HCT116 (cell line): ENCODE results near the gene DENND1A. TPM values are rescaled to one million over a fixed set of nuclear protein-coding genes. Genes with fewer than 3 reads are reported as not detected.

Experiments used
- ATAC-seq: fragments of 200-7000 bp; cut with Tn5 transposase; 2 replicates; pipeline ENCODE4 v1.9.1; 2020; ENCODE audit warnings: mild to moderate bottlenecking, moderate library complexity
- Bru-seq: library from RNA; stranded (reverse); fragments of 400-500 nt; gene quantifications from one replicate; lab custom pipeline; 2021; lab: Mats Ljungman, UMichigan
- BruChase-seq, 2 experiments: library from RNA; stranded (reverse); fragments of 400-500 nt; gene quantifications; one replicate each; lab custom pipeline; 2021; lab: Mats Ljungman, UMichigan
- BruUV-seq: library from RNA; stranded (reverse); fragments of 400-500 nt; replicated peaks from 2 replicates; lab custom pipeline; 2021; lab: Mats Ljungman, UMichigan
- CTCF ChIA-PET: fragments of 300-600 bp; sonication (Branson Sonifier 250); formaldehyde crosslinking; loops from one replicate; lab custom pipeline; 2021; ENCODE audit warnings: antibody characterized with exemption; lab: Charles Lee
- POLR2A ChIA-PET: fragments of 300-600, 350-600 bp; sonication (Branson Sonifier 250); formaldehyde crosslinking; loops from one replicate; lab custom pipeline; 2021; ENCODE audit warnings: antibody characterized with exemption; lab: Charles Lee
- RAD21 ChIA-PET, 2 experiments: fragments of 300-600 bp; sonication (Branson Sonifier 250); formaldehyde crosslinking; loops; one replicate each; lab custom pipeline; 2023; ENCODE audit warnings: low total read pairs in 2 of 2; ENCODE audit not compliant: uncharacterized antibody in 2 of 2, unreplicated experiment in 2 of 2, low non-redundant PET in 1 of 2; lab: Charles Lee
- DNase-seq: peaks from one replicate; pipeline ENCODE4 v3.0.0-alpha.2; 2010; ENCODE audit warnings: low read depth, low spot score
- H2AFZ ChIP-seq: fragments of 200-600 bp; shearing (Covaris generic), sonication (generic); 2 replicates; pipeline ENCODE4 v1.6.1; 2017; ENCODE audit warnings: low read depth, mixed run types, mixed read lengths, antibody characterized with exemption, low read length; ENCODE audit not compliant: poor library complexity, severe bottlenecking
- H3K27ac ChIP-seq: 2 replicates; pipeline ENCODE4 v1.5.1; 2012; ENCODE audit warnings: low read depth, low read length
- H3K27me3 ChIP-seq: fragments of 200-600 bp; sonication (generic); 2 replicates; pipeline ENCODE4 v1.6.1; 2016; ENCODE audit warnings: mixed run types, low read length, mixed read lengths; ENCODE audit not compliant: insufficient read depth
- H3K36me3 ChIP-seq, 2 experiments: fragments of 200-500 bp in 1 of 2; fragments of 200-600 bp in 1 of 2; sonication (Bioruptor generic) in 1 of 2; sonication (generic) in 1 of 2; 2 replicates each; pipeline versions ENCODE4 v1.5.1 to v1.6.1; 2014 to 2016; ENCODE audit warnings: low read length in 2 of 2, inconsistent platforms in 1 of 2, mixed read lengths in 1 of 2, mixed run types in 1 of 2; ENCODE audit not compliant: insufficient read depth in 2 of 2, control insufficient read depth in 1 of 2
- H3K4me1 ChIP-seq, 2 experiments: fragments of 200-600 bp in 1 of 2; sonication (generic) in 1 of 2; 2 replicates each; pipeline versions ENCODE4 v1.5.1 to v1.6.1; 2012 to 2017; ENCODE audit warnings: low read length in 2 of 2, inconsistent platforms in 1 of 2, mild to moderate bottlenecking in 1 of 2, mixed read lengths in 1 of 2, mixed run types in 1 of 2, moderate library complexity in 1 of 2; ENCODE audit not compliant: insufficient read depth in 2 of 2, control insufficient read depth in 1 of 2
- H3K4me2 ChIP-seq: fragments of 200-600 bp; sonication (generic); 2 replicates; pipeline ENCODE4 v1.6.1; 2017; ENCODE audit warnings: mixed run types, low read length, mixed read lengths
- H3K4me3 ChIP-seq, 2 experiments: fragments of 200-600 bp in 1 of 2; sonication (generic) in 1 of 2; replicated peaks in 1 of 2; 2 replicates each; pipeline ENCODE4 v1.5.1; 2011 to 2016; ENCODE audit warnings: low read length in 2 of 2, control low read depth in 1 of 2, low read depth in 1 of 2, mild to moderate bottlenecking in 1 of 2, mixed read lengths in 1 of 2, mixed run types in 1 of 2
- H3K79me2 ChIP-seq: fragments of 200-600 bp; sonication (generic); 2 replicates; pipeline ENCODE4 v1.6.1; 2017; ENCODE audit warnings: mild to moderate bottlenecking, mixed run types, low read length, moderate library complexity, mixed read lengths; ENCODE audit not compliant: insufficient read depth
- H3K9ac ChIP-seq: fragments of 200-600 bp; sonication (generic); 2 replicates; pipeline ENCODE4 v1.6.1; 2016; ENCODE audit warnings: low read length, mixed read lengths
- H3K9me2 ChIP-seq: fragments of 200-600 bp; sonication (generic), shearing (Covaris generic); 2 replicates; pipeline ENCODE4 v1.6.1; 2017; ENCODE audit warnings: mixed run types, mild to moderate bottlenecking, moderate library complexity; ENCODE audit not compliant: insufficient read depth
- H3K9me3 ChIP-seq, 2 experiments: fragments of 200-500 bp in 1 of 2; fragments of 200-600 bp in 1 of 2; sonication (Bioruptor generic) in 1 of 2; sonication (generic) in 1 of 2; 2 replicates each; pipeline ENCODE4 v1.6.1; 2014 to 2017; ENCODE audit warnings: low read length in 2 of 2, mixed read lengths in 2 of 2, inconsistent platforms in 1 of 2, low read depth in 1 of 2, mild to moderate bottlenecking in 1 of 2, mixed run types in 1 of 2, moderate library complexity in 1 of 2; ENCODE audit not compliant: control insufficient read depth in 1 of 2, insufficient read depth in 1 of 2
- H4K20me1 ChIP-seq: fragments of 200-600 bp; sonication (generic), shearing (Covaris generic); 2 replicates; pipeline ENCODE4 v1.6.1; 2017; ENCODE audit warnings: mixed run types, mild to moderate bottlenecking, moderate library complexity; ENCODE audit not compliant: insufficient read depth
- ATF3 ChIP-seq: IDR thresholded peaks from 2 replicates; pipeline ENCODE4 v1.6.1; 2012
- EGR1 ChIP-seq: IDR thresholded peaks from 2 replicates; pipeline ENCODE4 v1.6.1; 2012; ENCODE audit warnings: low read depth
- ELF1 ChIP-seq: IDR thresholded peaks from 2 replicates; pipeline ENCODE4 v1.6.1; 2012; ENCODE audit warnings: low read depth, borderline replicate concordance
- EZH2 ChIP-seq: fragments of 200-600 bp; sonication (generic); IDR thresholded peaks from 2 replicates; pipeline ENCODE4 v1.6.1; 2017; ENCODE audit warnings: antibody characterized with exemption, mixed run types
- EZH2phosphoT487 ChIP-seq: fragments of 200-600 bp; IDR thresholded peaks from 2 replicates; pipeline ENCODE4 v1.6.1; 2018; ENCODE audit warnings: antibody characterized with exemption, borderline replicate concordance
- FOSL1 ChIP-seq: IDR thresholded peaks from 2 replicates; pipeline ENCODE4 v1.6.1; 2012; ENCODE audit warnings: low read depth
- JUND ChIP-seq: IDR thresholded peaks from 2 replicates; pipeline ENCODE4 v1.6.1; 2012
- POLR2A ChIP-seq: IDR thresholded peaks from 2 replicates; pipeline ENCODE4 v1.7.0; 2011; ENCODE audit warnings: borderline replicate concordance; ENCODE audit not compliant: insufficient read depth, insufficient read length; ENCODE audit errors: extremely low read depth
- POLR2AphosphoS5 ChIP-seq: IDR thresholded peaks from 2 replicates; pipeline ENCODE4 v1.6.1; 2011; ENCODE audit warnings: mild to moderate bottlenecking, low read depth, low read length, moderate library complexity
- RAD21 ChIP-seq: IDR thresholded peaks from 2 replicates; pipeline ENCODE4 v1.6.1; 2012; ENCODE audit warnings: low read depth, mild to moderate bottlenecking
- SP1 ChIP-seq: IDR thresholded peaks from 2 replicates; pipeline ENCODE4 v1.6.1; 2012; ENCODE audit warnings: low read depth
- SRF ChIP-seq: IDR thresholded peaks from 2 replicates; pipeline ENCODE4 v1.6.1; 2012; ENCODE audit warnings: low read depth
- YY1 ChIP-seq: IDR thresholded peaks from 2 replicates; pipeline ENCODE4 v1.6.1; 2011; ENCODE audit warnings: low read length, low read depth, moderate library complexity, mild to moderate bottlenecking; ENCODE audit not compliant: insufficient replicate concordance; ENCODE audit errors: extremely low read depth
- ZNF274 ChIP-seq: fragments of 200-500 bp; sonication (Bioruptor generic); IDR thresholded peaks from 2 replicates; pipeline ENCODE4 v1.6.1; 2014; ENCODE audit warnings: mild to moderate bottlenecking, low read depth, low read length, inconsistent platforms
- intact Hi-C: fragments of 100-400 bp; cut with micrococcal nuclease; formaldehyde crosslinking; loops from 2 replicates; pipeline ENCODE4 v1.10.0; 2022
- long read RNA-seq: library from polyadenylated mRNA; unstranded; transcript quantifications from one replicate; pipeline ENCODE4 v2.0.0, GENCODE V29; 2021; ENCODE audit not compliant: unreplicated experiment
- polyA plus RNA-seq: library from polyadenylated mRNA; unstranded; fragments of >200 nt; gene quantifications from 2 replicates; pipeline ENCODE4 v1.2.1, GENCODE V29; 2012; ENCODE audit warnings: missing spikeins
- total RNA-seq: library from RNA; stranded (reverse); gene quantifications from one replicate; pipeline ENCODE4 v1.2.1, GENCODE V29; 2021; ENCODE audit not compliant: unreplicated experiment
- TF ChIP-seq, protein P1 (sequence below), 3 experiments: fragments of 200-600 bp in 1 of 3; sonication (generic) in 1 of 3; IDR thresholded peaks in 2 of 3; conservative IDR thresholded peaks in 1 of 3; 2 replicates each; pipeline ENCODE4 v1.5.1; 2012 to 2017; ENCODE audit warnings: low read depth in 2 of 3, low read length in 2 of 3, antibody characterized with exemption in 1 of 3, borderline replicate concordance in 1 of 3, control low read depth in 1 of 3, mild to moderate bottlenecking in 1 of 3, mixed read lengths in 1 of 3, mixed run types in 1 of 3, moderate library complexity in 1 of 3; ENCODE audit not compliant: insufficient read depth in 1 of 3
- TF ChIP-seq, protein P2 (sequence below): IDR thresholded peaks from 2 replicates; pipeline ENCODE4 v1.6.1; 2011; ENCODE audit warnings: mild to moderate bottlenecking, low read length, moderate library complexity; ENCODE audit not compliant: insufficient replicate concordance; ENCODE audit errors: extremely low read depth

Gene DENND1A, protein sequence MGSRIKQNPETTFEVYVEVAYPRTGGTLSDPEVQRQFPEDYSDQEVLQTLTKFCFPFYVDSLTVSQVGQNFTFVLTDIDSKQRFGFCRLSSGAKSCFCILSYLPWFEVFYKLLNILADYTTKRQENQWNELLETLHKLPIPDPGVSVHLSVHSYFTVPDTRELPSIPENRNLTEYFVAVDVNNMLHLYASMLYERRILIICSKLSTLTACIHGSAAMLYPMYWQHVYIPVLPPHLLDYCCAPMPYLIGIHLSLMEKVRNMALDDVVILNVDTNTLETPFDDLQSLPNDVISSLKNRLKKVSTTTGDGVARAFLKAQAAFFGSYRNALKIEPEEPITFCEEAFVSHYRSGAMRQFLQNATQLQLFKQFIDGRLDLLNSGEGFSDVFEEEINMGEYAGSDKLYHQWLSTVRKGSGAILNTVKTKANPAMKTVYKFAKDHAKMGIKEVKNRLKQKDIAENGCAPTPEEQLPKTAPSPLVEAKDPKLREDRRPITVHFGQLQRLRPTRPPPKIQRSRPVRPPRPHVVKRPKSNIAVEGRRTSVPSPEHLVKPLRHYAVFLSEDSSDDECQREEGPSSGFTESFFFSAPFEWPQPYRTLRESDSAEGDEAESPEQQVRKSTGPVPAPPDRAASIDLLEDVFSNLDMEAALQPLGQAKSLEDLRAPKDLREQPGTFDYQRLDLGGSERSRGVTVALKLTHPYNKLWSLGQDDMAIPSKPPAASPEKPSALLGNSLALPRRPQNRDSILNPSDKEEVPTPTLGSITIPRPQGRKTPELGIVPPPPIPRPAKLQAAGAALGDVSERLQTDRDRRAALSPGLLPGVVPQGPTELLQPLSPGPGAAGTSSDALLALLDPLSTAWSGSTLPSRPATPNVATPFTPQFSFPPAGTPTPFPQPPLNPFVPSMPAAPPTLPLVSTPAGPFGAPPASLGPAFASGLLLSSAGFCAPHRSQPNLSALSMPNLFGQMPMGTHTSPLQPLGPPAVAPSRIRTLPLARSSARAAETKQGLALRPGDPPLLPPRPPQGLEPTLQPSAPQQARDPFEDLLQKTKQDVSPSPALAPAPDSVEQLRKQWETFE
- 33.0 TPM for total RNA-seq
- polyA plus RNA-seq: 29.3 and 36.2 TPM in 2 replicates
- Bru-seq, nascent RNA: percentile 80 among the genes with signal in this experiment
- BruChase-seq, experiment 1, labeled RNA remaining after a 6-hour chase: percentile 67 among the genes with signal in this experiment
- BruChase-seq, experiment 2, labeled RNA remaining after a 2-hour chase: percentile 69 among the genes with signal in this experiment
- long read RNA-seq, partial matches to known transcripts: 0 of 35 reads
- long read RNA-seq, other reads (novel, unspliced or antisense): 33 of 35 reads

DNA sequence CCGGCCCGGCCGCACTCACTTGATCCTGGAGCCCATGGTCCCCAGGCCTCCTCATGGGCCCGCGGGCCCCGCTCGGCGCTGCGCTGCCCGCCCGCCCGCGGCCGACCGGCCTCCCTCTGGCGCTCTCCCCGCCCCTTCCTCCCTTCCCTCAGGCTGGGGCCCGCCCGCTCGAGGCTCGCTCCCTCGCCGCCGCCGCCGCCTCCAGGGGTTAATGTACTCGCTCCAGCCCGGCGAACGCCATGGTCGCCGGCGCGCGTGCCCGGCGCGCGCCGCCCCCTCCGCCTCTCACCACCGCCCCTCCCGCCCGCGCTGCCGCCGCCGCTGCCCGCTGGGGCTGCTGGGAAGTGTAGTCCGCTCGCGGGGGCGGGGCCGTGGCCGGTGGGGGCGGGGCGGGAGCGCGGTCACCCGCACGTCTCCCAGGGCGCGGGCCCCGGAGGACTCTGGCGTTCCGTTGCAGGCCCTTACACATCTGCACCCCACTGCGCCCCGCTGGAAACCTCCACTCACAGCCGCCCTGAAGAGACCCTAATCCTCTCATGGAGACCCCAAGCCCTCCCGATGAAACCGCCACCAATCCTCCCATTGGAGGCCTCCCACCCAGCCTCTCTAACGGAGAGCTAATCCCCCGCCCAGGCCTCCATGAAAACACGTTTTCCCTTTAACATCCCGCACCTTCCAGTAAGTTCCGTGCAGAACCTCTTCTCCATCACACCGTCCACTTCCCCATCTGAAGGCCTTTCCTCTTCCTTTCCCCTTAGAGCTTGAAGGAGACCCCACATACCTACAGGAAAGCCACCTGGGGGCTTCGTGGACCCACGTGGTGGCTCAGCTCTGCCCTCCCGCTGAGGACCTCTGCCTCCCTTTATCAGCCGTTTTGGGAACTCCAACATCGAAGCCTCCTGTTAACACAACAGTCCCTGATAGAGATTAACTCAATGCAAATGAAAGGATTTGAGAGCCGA is at the start of gene DENND1A:
TSS of gene DENND1A (minus strand) at position 257 of the 962 bp plus-strand sequence. CDS start at position 36, 221 bp downstream.
- Histone ChIP-seq H3K9me3 (no peaks in the 10 kb centered on the region), H3K4me3 (peak within 1 kb of the TSS; percentile 72 to 84), H3K27me3 (no peaks in the 10 kb centered on the region), H3K27ac (peak within 1 kb of the TSS; percentile 63; the same call in 1 of the 2 replicates), H2AFZ (no peak within 1 kb of the TSS), H3K4me2 (peak within 1 kb of the TSS; percentile 80), H3K36me3 (no peaks in the 10 kb centered on the region), H3K9ac (peak within 1 kb of the TSS; percentile 79), H4K20me1 (no peaks in the 10 kb centered on the region), H3K4me1 (peaks cover 36 to 77% of the 10 kb centered on the region in 2 experiments), H3K79me2 (peaks cover 43% of the 10 kb centered on the region), H3K9me2 (no peaks in the 10 kb centered on the region)
- peak; percentile 79 for ATAC-seq
- ChIA-PET POLR2A (no interaction called here), RAD21 (no interaction called here), CTCF (no interaction called here)
- peak; percentile 57 for DNase-seq
- BruUV-seq: no TSS peak
- intact Hi-C loops: no loop called here
- peak; percentile 36; the same call in 1 of the 2 replicates for TF ChIP-seq SP1
- no peak for TF ChIP-seq ATF3
- TF ChIP-seq POLR2AphosphoS5: peak; percentile 69
- no peak for TF ChIP-seq FOSL1
- TF ChIP-seq JUND: no peak
- peak; percentile 45; the same call in 1 of the 2 replicates for TF ChIP-seq EGR1
- peak; percentile 81 for TF ChIP-seq YY1
- no peak for TF ChIP-seq ELF1
- no peak for TF ChIP-seq POLR2A
- no peak for TF ChIP-seq EZH2phosphoT487
- TF ChIP-seq, protein P1, sequence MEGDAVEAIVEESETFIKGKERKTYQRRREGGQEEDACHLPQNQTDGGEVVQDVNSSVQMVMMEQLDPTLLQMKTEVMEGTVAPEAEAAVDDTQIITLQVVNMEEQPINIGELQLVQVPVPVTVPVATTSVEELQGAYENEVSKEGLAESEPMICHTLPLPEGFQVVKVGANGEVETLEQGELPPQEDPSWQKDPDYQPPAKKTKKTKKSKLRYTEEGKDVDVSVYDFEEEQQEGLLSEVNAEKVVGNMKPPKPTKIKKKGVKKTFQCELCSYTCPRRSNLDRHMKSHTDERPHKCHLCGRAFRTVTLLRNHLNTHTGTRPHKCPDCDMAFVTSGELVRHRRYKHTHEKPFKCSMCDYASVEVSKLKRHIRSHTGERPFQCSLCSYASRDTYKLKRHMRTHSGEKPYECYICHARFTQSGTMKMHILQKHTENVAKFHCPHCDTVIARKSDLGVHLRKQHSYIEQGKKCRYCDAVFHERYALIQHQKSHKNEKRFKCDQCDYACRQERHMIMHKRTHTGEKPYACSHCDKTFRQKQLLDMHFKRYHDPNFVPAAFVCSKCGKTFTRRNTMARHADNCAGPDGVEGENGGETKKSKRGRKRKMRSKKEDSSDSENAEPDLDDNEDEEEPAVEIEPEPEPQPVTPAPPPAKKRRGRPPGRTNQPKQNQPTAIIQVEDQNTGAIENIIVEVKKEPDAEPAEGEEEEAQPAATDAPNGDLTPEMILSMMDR (IDR thresholded peaks at IDR 0.05 in 2 of 3, conservative IDR thresholded peaks at IDR 0.05 in 1 of 3; ENCODE audit: borderline replicate concordance in 1 of 3, insufficient read depth in 1 of 3, low read depth in 2 of 3, low read length in 2 of 3): no peak
- no peak for TF ChIP-seq ZNF274
- no peak for TF ChIP-seq RAD21
- TF ChIP-seq SRF: no peak
- TF ChIP-seq, protein P2, sequence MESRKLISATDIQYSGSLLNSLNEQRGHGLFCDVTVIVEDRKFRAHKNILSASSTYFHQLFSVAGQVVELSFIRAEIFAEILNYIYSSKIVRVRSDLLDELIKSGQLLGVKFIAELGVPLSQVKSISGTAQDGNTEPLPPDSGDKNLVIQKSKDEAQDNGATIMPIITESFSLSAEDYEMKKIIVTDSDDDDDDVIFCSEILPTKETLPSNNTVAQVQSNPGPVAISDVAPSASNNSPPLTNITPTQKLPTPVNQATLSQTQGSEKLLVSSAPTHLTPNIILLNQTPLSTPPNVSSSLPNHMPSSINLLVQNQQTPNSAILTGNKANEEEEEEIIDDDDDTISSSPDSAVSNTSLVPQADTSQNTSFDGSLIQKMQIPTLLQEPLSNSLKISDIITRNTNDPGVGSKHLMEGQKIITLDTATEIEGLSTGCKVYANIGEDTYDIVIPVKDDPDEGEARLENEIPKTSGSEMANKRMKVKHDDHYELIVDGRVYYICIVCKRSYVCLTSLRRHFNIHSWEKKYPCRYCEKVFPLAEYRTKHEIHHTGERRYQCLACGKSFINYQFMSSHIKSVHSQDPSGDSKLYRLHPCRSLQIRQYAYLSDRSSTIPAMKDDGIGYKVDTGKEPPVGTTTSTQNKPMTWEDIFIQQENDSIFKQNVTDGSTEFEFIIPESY: no peak
- no peak for TF ChIP-seq EZH2
